NCI-H128 (cell line): ENCODE data around the gene SCLY.

ENCODE experiments used
- DNase-seq: peaks from one replicate; lab custom pipeline; 2025; ENCODE audit not compliant: unreplicated experiment; lab: John Stamatoyannopoulos, UW

The SCLY gene

DNA sequence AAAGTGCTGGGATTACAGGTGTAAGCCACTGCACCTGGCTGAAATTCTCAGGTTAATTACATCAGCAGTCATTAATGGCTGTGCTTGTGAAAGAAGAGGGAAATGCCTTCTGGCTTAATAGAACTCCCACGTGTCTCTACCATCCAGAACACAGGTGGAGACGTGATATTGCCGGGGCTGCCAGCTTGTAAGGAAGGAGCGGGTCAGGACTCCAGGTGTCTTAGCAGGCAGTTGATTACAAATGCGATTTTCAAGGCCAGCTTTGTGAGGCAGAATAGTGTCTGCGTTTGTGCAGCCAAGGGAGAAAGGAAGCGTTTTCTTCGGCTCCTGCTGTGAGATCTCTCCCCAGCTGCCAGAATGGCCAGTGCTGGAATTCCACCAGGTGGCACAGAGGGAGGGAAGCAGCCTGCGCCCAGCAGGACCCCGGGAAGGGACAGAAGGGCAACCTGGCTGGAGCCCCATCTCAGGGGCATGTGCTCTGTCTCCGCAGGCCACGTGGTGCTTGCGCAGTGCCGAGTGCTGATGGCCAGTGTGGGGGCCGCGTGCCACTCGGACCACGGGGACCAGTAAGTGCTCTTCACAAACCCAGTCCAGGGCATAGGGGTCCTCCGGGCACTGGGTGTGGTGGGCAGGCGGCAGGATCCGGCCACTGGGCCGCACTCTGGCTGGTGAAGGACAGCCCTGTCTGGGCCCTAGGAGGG, 35.7 kb downstream of the SCLY start:
- no peak for DNase-seq

DNA sequence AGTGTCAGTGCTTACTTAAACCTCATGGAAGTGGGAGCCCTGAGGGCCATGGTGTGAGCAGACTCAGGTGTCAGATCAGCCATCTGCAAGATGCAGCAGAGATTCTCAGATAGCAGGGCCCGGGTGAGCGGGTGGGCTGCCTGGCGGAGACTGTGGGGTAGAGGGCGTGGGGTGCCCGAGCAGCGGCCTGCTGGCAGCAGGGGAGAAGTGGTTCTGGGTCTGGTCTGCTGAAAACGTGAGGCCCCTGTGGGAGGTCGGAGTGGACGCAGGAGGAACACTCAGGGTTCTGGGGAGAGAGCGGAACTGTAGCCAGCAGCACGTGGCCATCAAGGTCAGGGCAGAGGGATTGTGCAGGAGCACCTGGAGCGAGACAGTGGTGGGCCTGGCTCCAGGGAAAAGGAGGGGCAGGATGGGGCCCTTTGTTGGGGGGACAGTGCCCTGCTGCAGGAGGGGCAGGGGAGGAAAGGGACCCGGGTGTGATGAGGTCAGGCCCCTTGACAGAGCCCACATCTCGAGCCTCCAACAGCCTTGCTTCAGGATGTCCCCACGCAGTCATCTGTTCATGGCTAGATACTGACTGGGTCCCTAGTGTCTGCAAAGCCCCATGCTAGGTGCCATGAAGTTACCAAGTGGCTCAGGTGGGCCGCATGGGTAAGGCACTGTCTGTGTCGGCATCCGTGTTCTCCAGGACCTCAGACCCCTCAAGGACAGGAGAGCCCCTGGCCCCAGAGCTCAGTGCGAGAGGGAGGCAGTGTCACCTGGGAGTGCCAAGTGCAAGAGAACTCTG, 36.6 kb downstream of the SCLY start:
- no peak for DNase-seq

DNA sequence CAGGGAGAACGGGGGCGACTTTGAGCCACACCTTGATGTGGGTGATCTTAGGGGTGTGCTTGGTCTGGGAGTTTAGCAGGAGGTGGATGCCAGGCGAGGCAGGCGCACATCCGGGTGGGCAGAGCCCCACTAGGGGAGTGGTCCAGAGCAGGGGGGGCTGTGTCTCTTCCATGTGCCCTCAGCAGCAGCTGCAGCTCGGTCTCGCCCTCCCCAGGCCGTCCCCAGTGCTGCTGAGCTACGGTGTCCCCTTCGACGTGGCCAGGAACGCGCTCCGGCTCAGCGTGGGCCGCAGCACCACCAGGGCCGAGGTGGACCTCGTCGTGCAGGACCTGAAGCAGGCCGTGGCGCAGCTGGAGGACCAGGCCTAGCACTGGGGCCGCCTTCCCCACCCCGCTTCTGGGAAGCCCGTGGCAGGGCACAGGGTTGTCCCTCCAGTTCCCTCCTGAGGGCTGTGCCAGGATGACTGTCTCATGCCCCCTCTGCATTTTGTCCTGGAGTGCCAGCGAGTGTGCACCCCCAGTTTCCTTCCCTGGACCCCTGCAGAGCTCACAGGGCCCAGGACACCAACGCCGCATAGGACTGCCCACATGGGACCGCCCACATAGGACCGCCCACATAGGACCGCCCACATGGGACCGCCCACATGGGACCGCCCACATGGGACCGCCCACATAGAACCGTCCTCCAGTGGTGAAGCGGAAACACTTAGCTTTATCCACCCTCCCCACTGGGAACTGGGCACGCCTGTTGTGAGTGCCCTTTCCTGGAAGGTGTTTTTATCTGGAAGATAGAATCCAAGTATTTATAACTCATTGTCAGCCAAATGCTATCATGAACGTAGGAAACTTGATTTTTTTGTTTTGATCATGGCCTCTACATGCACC, 37.4 kb downstream of the SCLY start:
- no peak for DNase-seq

DNA sequence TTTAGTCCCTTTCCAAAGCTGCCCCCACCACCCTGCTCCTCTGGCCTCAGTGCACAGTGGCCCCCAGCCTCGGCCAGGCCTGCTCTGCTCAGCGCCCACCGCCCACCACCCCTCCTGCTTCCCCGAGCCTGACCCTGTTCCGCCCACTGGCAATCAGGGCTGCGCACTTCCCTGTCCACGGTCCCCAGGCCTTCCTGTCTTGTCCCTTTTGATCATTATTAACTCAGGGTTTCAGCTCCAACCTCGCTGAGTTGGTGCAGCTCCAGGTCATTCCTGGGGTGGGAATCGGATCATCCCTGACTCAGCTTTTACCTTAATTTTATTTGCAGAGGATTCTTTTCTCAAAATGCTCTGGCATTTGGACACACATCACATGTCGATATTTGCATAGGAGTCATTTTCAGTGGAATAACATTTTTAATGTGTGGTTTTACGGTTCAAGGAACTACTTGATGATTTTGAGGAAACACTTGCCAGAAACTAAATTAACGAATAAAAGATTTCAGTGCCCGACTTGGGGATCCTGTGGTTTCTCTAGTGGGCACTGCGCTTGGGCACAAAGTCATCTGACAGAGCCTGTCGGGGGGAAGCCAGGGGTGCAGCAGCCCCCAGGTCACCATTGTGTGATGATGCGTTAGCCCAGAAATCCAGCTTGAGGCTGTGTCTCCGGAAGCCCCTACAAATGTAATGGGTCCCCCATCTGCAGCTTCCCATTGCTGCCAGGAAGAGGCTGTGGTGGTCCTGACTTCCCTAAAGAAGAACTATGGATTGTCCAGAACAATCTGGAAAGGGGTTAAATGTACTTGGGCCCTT, 38.3 kb downstream of the SCLY start:
- DNase-seq = no peak

DNA sequence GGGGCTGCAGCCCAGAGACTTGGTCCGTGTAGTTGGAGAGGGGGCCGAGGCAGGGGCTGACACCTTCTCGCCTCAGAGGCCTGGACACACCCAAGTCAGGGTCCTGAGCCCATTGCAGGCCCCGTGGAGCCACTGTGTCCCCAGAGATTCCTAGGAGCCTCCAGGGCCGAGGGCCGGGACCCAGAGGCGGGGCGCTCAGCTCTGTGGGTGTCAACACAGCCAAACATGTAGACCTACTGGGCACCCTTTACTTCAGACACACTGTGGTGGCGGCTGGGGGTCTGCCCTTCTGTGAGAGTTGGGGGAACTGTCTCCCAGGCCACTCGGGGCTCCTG, 38.9 kb downstream of the SCLY start:
- DNase-seq = no peak

DNA sequence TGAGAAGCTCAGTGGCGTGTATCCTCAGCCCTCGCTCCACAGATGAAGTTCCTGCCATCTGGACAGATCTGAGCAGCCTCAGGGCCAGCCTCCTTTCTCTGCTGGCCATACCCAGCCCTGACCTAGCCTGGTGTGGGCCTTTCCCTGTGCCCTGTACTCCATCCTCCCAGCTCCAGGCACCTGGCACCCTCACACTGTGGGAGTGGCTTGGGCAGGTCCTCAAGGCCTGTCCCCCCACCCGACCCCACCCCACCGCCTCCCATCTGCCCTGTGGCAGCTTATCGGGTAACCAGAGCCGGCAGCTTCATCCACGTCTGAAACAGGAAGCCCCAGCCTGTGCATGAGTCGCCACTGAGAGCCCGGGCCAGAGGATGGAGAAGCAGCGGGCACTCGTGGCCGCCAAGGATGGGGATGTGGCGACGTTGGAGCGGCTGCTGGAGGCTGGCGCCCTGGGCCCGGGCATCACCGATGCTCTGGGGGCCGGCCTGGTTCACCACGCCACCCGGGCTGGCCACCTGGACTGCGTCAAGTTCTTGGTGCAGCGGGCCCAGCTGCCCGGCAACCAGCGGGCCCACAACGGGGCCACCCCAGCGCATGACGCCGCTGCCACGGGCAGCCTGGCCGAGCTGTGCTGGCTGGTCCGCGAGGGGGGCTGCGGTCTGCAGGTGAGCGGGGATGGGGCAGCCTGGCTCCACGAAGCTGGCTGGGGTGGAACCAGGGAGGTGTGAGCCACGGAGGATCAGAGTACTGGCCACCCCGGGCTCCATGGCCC, 39.4 kb downstream of the SCLY start, which contains the start of gene ESPNL:
Gene ESPNL (plus strand): TSS at position 292 of the 772 bp plus-strand sequence. CDS start 80 bp downstream, at position 372.
- DNase-seq = no peak

DNA sequence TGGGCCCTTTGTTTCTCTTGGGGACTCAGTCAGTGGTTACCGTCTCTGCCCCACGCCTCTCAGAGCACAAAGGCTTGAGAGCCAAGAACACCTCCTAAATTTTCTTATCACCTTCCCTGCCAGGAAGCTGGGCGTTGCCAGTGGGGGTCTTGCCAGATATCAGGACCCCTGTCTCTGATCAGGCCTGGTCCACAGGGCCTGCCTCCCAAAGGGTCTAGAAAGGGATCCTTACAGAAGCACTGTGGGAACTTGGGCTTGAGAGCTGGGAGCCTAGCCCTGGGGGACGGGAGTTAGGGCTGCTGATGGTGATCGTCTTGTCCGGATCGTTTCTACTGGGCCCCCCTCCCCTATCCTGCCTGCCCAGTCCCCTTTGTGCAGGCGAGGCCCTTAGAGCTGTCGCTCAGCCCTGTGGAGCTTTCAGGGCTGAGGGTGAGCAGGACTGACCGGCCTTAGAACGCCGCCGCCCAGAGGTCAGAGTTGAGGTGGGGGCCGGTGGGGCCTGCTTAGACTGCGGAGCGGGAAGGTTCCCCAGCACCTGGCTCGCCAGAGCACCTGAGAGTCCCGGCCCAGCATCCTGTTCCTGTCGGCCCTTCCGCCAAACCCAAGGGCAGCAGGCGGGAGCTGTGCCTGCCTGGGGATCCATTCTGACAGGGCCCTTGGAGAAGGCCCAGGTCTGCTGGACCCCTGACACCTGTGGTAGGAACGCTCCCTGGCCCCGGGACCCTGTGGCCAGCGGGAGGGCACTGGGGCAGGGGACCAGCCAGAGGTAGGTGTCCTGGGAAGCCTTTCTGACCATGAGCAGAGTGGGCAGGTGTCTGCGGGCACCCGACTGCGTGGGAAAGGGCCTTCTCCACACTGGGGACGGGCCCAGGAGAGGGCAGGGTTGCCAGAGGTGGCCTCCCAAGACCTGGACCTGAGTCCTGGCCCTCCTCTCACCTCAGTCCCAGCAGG, 40.3 kb downstream of the SCLY start:
- DNase-seq = no peak

DNA sequence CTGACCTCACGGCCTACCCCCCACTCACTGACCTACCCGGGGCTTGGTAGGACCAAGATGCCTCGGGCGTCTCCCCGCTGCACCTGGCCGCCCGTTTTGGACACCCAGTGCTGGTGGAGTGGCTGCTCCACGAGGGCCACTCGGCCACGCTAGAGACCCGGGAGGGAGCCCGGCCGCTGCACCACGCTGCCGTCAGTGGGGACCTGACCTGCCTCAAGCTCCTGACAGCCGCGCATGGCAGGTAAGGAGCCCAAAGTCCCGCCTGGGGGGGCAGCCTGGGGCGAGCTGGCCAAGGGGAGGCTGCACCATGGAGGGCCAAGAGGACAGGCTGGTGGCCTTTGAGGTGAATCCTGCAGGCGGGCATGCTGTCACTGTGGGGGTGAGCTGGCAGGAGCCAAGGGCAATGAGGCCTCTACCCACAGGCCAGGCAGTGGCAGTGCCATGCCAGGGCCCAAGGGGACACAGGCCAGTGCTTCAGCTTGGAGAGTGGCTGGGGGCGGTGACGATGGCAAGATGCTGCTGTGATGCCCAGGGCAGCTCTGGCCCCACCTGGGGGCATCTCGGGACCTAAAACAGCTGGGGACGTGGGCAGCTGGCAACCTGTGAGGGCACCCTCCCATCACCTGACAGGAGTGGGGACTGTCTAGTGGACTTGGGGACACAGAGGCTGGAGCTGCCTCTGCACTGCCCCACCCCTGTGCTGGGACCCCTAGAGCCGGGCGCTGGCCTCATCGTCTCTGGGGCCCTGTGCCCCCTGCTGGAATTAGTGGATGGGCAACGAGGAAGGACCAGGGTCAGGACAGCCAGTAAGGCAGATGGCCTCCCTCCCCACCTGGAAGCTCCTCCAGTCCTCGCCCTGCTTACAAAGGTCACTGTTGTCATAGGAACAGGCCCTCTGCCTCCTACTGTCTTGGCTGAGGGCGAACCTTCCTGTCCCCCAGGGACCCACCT, 41.4 kb downstream of the SCLY start:
- DNase-seq = no peak

DNA sequence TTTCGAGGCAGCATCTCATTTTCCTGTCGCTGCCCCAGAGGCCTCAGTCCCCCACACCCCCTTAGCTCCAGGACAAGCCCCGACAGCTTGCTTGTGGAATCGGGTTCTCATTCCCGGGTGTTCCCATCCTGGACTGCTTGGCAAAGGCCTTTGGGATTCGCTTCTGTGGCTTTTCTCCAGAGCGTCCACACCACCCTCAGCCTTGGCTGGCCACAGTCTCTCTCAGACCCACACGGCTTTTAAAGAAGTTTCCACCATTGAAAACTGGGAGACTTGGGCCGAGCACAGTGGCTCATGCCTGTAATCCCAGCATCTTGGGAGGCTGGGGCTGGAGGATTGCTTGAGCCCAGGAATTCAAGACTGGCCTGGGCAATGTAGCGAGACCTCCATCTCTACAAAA, 42.1 kb downstream of the SCLY start:
- DNase-seq = no peak

DNA sequence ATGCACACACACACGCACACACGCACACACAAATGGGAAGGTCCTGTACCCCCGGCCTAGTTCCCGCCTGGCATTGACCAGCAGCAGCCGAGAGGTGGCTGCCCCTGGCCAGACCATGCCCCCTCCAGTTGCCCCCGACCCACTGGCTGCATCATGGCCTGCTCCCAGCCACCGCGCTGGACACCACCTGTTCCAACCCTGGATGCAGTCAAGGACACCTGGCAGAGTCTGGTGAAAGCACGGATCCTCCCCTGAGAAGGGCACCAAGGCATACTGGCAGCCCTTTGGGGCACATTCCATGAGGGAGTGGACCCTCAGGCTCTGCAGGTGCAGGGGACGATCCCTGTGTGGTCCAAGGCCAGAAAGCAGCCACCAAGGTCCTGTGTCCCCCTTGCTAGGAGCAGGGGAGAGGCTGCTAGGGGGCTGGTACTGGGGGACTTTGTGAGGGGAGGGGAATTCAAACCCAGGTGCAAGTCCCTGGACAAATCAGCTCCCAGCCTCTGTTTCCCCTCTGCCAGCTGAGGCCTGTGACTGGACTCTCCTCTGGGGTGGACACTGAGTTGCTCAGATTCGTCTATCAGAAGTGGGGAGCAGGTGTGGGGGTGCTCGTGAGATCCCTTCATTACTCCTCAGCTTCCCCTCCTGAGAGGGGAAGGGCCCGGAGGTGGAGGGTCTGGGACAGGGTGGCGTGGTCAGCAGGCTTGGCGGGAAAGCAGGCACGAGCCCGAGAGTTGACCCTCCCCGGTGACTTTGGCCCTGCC, 42.8 kb downstream of the SCLY start:
- DNase-seq = no peak

DNA sequence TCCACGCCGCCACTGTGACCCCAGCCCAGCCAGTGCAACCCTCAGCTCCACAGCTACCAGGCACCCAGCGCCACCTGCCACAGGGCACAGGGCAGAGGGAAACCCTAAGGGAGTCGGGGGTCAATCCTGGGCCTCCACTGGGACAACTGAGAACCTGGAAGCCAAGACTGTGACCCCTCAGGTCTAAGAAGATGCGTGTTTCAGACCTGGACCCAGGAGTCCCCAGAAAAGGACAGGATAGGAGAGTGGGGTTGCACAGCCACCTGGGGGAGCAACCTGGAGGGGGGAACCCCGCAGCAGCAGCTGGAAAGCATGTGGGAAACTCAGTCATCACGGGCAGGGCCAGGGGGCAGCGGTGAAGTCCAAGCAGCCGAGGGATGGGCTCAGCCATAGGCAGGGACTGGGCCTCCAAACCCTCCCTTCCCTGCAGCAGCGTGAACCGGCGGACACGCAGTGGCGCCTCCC, 43.5 kb downstream of the SCLY start:
- DNase-seq = no peak

DNA sequence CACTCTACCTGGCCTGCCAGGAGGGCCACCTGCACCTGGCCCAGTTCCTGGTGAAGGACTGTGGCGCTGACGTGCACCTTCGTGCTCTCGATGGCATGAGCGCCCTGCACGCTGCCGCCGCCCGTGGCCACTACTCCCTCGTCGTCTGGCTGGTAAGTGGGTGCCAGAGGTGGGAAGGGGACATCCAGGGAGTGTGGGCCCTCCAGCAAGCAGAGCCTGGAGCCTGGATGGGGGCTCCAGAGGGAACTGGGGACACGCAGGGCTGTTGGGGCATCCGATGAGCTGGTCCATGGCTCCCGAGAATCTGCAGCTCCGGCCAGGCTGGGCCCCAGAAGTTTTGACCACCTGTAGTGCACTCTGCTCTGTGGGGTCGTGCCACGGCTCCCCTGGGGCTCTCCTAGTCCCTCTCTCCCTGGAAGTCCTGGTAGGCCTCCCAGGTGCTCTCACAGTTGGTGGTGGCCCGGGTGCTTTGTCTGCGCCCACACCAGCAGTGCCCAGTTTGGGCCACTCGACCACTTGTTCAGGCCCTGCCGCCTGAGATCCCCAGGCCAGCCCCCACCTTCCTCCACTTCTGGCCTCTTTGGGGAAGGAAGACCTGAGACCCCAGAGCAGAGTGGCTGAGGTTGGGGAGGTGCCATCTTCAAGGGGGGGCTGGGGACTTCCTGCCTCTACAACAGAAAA, 44.0 kb downstream of the SCLY start:
- DNase-seq = no peak

DNA sequence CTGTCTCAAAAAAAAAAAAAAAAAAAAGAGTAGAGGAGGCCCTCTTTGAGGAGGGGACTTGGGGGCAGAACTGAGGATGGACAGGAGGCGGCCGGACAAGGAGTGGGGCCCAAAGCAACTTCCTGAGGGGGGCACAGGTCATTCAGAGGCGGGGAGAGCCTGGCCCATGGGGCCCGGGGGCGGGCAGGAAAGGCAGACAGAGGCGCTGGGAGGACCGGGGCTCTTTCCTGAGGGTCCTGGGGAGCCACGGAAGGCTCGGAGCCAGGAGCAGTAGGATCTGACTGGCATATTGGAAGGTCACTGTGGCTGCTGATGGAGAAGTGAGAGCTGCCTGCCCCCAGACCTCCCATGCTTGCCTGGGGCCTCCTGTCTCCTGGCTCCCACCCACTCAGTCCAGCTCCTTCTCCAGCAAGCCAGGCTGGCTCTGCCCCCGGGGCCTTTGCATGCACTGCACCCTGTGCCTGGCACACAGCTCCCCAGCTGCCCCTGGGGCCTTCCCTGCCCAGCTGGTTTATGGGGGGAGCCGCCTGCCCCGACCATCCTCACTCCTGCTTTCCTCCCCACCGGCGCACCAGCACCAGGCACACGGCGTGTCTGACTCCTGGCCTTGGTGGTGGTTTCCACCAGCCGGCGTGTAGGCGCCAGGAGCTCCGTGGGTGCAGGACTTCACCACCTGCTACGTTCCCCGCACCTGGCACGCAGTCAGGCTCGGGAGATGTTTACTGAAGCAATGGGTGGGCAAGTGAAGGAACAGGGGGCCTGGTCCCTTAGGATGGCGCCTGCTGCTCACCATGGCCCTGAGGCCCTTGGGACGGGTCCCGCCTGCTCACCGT, 44.9 kb downstream of the SCLY start:
- no peak for DNase-seq

DNA sequence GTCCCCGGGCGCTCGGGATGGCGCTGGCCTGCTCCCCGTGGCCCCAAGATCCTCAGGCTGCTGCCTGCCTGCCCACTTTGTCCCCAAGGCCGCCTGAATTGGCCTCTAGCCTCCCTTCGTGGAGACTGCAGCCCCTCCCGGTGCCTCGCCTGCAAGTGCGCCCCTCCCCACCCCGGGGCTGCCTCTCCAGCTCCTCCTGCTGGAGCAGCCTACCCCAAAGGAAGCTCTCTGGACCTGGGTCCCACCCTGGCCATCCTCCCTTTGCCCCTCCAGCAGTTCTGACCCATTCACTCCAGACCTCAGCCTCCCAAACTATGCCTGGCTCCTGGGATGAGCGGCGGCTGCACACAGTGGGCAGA, 45.5 kb downstream of the SCLY start:
- no peak for DNase-seq

DNA sequence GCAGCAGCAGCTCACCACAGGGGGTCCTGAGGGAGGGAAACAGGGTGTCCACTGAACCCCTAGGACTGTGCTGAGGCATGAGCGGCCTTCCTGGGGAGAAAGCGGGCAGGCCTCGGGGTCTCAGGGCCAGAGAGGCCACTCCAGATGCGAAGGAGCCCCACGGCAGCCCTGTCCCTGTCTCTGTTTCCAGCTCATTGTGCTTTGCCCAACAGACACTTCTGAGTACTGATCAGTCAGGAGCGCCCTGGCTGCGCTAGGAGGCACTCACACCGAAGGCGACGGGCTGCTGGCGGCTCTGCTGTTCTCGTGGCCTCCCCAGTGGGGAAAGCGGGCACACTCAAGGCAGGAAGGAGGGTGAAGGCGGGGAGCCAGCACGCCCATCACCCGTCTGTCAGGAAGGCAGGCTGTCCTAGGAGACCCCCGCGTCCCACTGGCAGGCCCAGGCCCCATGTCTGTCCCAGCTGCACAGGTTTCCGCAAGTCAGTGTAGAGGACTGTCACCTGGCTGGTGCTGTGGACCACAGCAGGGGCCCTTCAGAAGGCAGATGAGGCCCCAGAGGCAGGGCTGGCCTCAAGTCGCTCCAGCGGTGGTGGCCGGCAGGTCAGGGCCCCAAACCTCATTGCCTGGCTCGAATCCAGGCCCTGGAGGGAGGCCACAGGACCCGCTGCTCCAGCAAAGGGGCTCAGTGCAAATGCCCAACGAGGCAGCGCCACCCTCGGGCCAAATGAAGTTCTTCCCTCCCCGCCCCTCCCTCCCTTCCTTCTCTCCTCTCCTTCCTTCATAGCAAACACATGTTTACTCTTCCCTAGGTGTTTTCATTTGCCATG, 46.1 kb downstream of the SCLY start:
- no peak for DNase-seq
